Peyer's patch (tissue), 4 donors: ENCODE results near the gene KLHL20. TPM values are rescaled to one million over a fixed set of nuclear protein-coding genes. Genes with fewer than 3 reads are reported as not detected.
"Not testable (repeated sequence)": the region's sequence is repeated elsewhere in the genome, so short reads cannot be mapped to it uniquely, and the experiment has no call there.

Experiments used
- DNase-seq, 3 donors: peaks; one replicate each; pipeline ENCODE4 v3.0.0-alpha.2; 2017 to 2019
- H3K27ac ChIP-seq, 4 donors: fragments of 200-600 bp; sonication (generic); one replicate each; pipeline ENCODE4 v1.5.1; 2016 to 2019
- H3K27me3 ChIP-seq, 2 donors: fragments of 200-600 bp; sonication (generic); one replicate each; pipeline ENCODE4 v1.5.1; 2019
- H3K36me3 ChIP-seq, 3 donors: fragments of 200-600 bp; sonication (generic); one replicate each; pipeline ENCODE4 v1.5.1; 2016 to 2019
- H3K4me1 ChIP-seq, 4 donors: fragments of 200-600 bp; sonication (generic); one replicate each; pipeline ENCODE4 v1.5.1; 2016 to 2019
- H3K4me3 ChIP-seq, 4 donors: fragments of 200-600 bp; sonication (generic); 1 replicate in 3 of 4; 2 replicates in 1 of 4; pipeline ENCODE4 v1.5.1; 2016 to 2019; ENCODE audit warnings: mild to moderate bottlenecking in 1 of 4
- H3K9me3 ChIP-seq, 4 donors: fragments of 200-600 bp; sonication (generic); one replicate each; pipeline ENCODE4 v1.5.1; 2016 to 2019; ENCODE audit warnings: mild to moderate bottlenecking in 1 of 4
- CTCF ChIP-seq, 6 experiments: fragments of 450-650 bp in 4 of 6; fragments of 200-600 bp in 2 of 6; sonication (generic) in 1 of 6; IDR thresholded peaks; one replicate each; pipeline ENCODE4 v1.5.1; 2017 to 2019; ENCODE audit warnings: antibody characterized with exemption in 6 of 6, mild to moderate bottlenecking in 3 of 6, moderate library complexity in 1 of 6
- POLR2A ChIP-seq, 2 donors: fragments of 450-650 bp; IDR thresholded peaks; one replicate each; pipeline ENCODE4 v1.5.1; 2017; ENCODE audit warnings: antibody characterized with exemption in 2 of 2, mild to moderate bottlenecking in 2 of 2, moderate library complexity in 2 of 2
- total RNA-seq, 4 donors: library from RNA; depleted of rRNA; stranded (reverse); fragments of >200 nt; gene quantifications; one replicate each; pipeline ENCODE4 v1.1.0, GENCODE V29; 2016

The KLHL20 gene
- total RNA-seq, 4 donors from 2014 or later, result 24.8 to 38.5 (median 33.6) TPM

- Histone ChIP-seq H3K9me3 (no peaks in the 10 kb centered on the region), H3K4me1 (no peaks in the 10 kb centered on the region), H3K4me3 (no peak overlapping the region), H3K27me3 (no peaks in the 10 kb centered on the region), H3K36me3 (peaks cover 0 to 23% (median 0%) of the 10 kb centered on the region in 3 donors), H3K27ac (no peak overlapping the region)
- DNase-seq, result no peak
- TF ChIP-seq CTCF (IDR thresholded peaks at IDR 0.05) (no peak), POLR2A (IDR thresholded peaks at IDR 0.05) (no peak)
Observed at GRCh38 chr1:173768206-173768605, 53.4 kb downstream of the KLHL20 start.

GRCh38 chr1:173768827-173769226 lies 54.0 kb downstream of the KLHL20 start:
- H3K4me3 ChIP-seq, result no peak overlapping the region
- no peaks in the 10 kb centered on the region for H3K4me1 ChIP-seq
- no peaks in the 10 kb centered on the region for H3K9me3 ChIP-seq
- H3K27me3 ChIP-seq, result no peaks in the 10 kb centered on the region
- no peak for TF ChIP-seq CTCF (IDR thresholded peaks at IDR 0.05)
- no peak for TF ChIP-seq POLR2A (IDR thresholded peaks at IDR 0.05)
- H3K36me3 ChIP-seq, result peaks cover 0 to 27% (median 0%) of the 10 kb centered on the region in 3 donors
- no peak overlapping the region for H3K27ac ChIP-seq
- DNase-seq, result no peak

GRCh38 chr1:173770330-173770729 lies 55.5 kb downstream of the KLHL20 start:
- not testable (repeated sequence) for H3K9me3 ChIP-seq, H3K27ac ChIP-seq, H3K27me3 ChIP-seq, DNase-seq, H3K4me1 ChIP-seq, H3K4me3 ChIP-seq
- H3K36me3 ChIP-seq, result peaks cover 0 to 37% (median 0%) of the 10 kb centered on the region in 3 donors

GRCh38 chr1:173771560-173771959 lies 56.8 kb downstream of the KLHL20 start:
- no peak for TF ChIP-seq POLR2A (IDR thresholded peaks at IDR 0.05)
- no peak overlapping the region for H3K4me3 ChIP-seq
- DNase-seq, result no peak
- no peaks in the 10 kb centered on the region for H3K27me3 ChIP-seq
- H3K4me1 ChIP-seq, result no peaks in the 10 kb centered on the region
- H3K9me3 ChIP-seq, result no peaks in the 10 kb centered on the region
- H3K36me3 ChIP-seq, result peaks cover 0 to 44% (median 0%) of the 10 kb centered on the region in 3 donors
- no peak overlapping the region for H3K27ac ChIP-seq

- peaks cover 0 to 68% (median 0%) of the 10 kb centered on the region in 3 donors for H3K36me3 ChIP-seq
- TF ChIP-seq CTCF (IDR thresholded peaks at IDR 0.05) (no peak), POLR2A (IDR thresholded peaks at IDR 0.05) (no peak)
- no peaks in the 10 kb centered on the region for H3K27me3 ChIP-seq
- no peak overlapping the region for H3K27ac ChIP-seq
- H3K9me3 ChIP-seq, result no peaks in the 10 kb centered on the region
- no peak for DNase-seq
- no peak overlapping the region for H3K4me3 ChIP-seq
- H3K4me1 ChIP-seq, result no peaks in the 10 kb centered on the region
Observed at GRCh38 chr1:173775578-173776226, 60.9 kb downstream of the KLHL20 start.

- no peak for TF ChIP-seq CTCF (IDR thresholded peaks at IDR 0.05)
- TF ChIP-seq POLR2A (IDR thresholded peaks at IDR 0.05), result no peak
- Histone ChIP-seq H3K27me3 (no peaks in the 10 kb centered on the region), H3K27ac (no peak overlapping the region), H3K9me3 (no peaks in the 10 kb centered on the region), H3K4me3 (no peak overlapping the region), H3K4me1 (no peaks in the 10 kb centered on the region), H3K36me3 (peaks cover 0 to 94% (median 0%) of the 10 kb centered on the region in 3 donors)
- DNase-seq, result no peak
Observed at GRCh38 chr1:173779936-173780335, 65.2 kb downstream of the KLHL20 start.

GRCh38 chr1:173784997-173785396 lies 70.2 kb downstream of the KLHL20 start:
- no peak overlapping the region for H3K4me3 ChIP-seq
- H3K27ac ChIP-seq, result no peak overlapping the region
- no peaks in the 10 kb centered on the region for H3K27me3 ChIP-seq
- TF ChIP-seq CTCF (IDR thresholded peaks at IDR 0.05), result no peak
- TF ChIP-seq POLR2A (IDR thresholded peaks at IDR 0.05), result no peak
- no peak for DNase-seq
- H3K36me3 ChIP-seq, result peaks cover 0 to 63% (median 0%) of the 10 kb centered on the region in 3 donors
- H3K4me1 ChIP-seq, result no peaks in the 10 kb centered on the region
- no peaks in the 10 kb centered on the region for H3K9me3 ChIP-seq
